Heart right ventricle (tissue), 16 donors: Measurements from ENCODE around the gene OR52K1. TPM values are rescaled to one million over a fixed set of nuclear protein-coding genes. Genes with fewer than 3 reads are reported as not detected.
A peak's percentile ranks its signal among the peaks of the same experiment; 100 is the strongest.

Experiments
- ATAC-seq, 8 donors: fragments of 200-7000 bp; cut with Tn5 transposase; one replicate each; pipeline ENCODE4 v1.9.1; 2020; ENCODE audit warnings: mild to moderate bottlenecking in 8 of 8, moderate library complexity in 8 of 8, moderate number of reproducible peaks in 1 of 8
- DNase-seq, 2 donors: peaks; one replicate each; pipeline ENCODE4 v3.0.0-alpha.2; 2020
- H3K27ac ChIP-seq, 10 donors: fragments of 200-600 bp; sonication (generic) in 2 of 10; one replicate each; pipeline versions ENCODE4 v1.5.0 to v1.8.0; 2020 to 2022; ENCODE audit warnings: mild to moderate bottlenecking in 3 of 10
- H3K27me3 ChIP-seq, 7 donors: fragments of 200-600 bp; one replicate each; pipeline ENCODE4 v1.8.0; 2021 to 2022; ENCODE audit warnings: mild to moderate bottlenecking in 2 of 7
- H3K36me3 ChIP-seq, 9 donors: fragments of 200-600 bp; sonication (generic) in 1 of 9; one replicate each; pipeline versions ENCODE4 v1.5.0 to v1.8.0; 2020 to 2022; ENCODE audit warnings: mild to moderate bottlenecking in 2 of 9
- H3K4me1 ChIP-seq, 9 donors: fragments of 200-600 bp; sonication (generic) in 1 of 9; one replicate each; pipeline versions ENCODE4 v1.5.0 to v1.8.0; 2020 to 2022; ENCODE audit warnings: mild to moderate bottlenecking in 4 of 9
- H3K4me3 ChIP-seq, 10 donors: fragments of 200-600 bp; sonication (generic) in 2 of 10; one replicate each; pipeline versions ENCODE4 v1.5.0 to v1.8.0; 2020 to 2022; ENCODE audit warnings: mild to moderate bottlenecking in 7 of 10, moderate library complexity in 2 of 10
- H3K9me3 ChIP-seq, 11 donors: fragments of 200-600 bp in 10 of 11; sonication (generic) in 2 of 11; one replicate each; pipeline versions ENCODE4 v1.5.0 to v1.8.0; 2013 to 2022; ENCODE audit warnings: mild to moderate bottlenecking in 2 of 11, control low read depth in 1 of 11, moderate library complexity in 1 of 11
- WGBS, 2 donors: extraction: QIAGEN DNeasy Blood & Tissue Kit; methylation state at CpG; one replicate each; pipeline ENCODE4 v1.1.7; 2013; ENCODE audit warnings: inconsistent platforms in 1 of 2; 5-methylcytosine and 5-hydroxymethylcytosine counted together
- intact Hi-C, 10 donors: fragments of 100-400 bp; cut with DNase I; formaldehyde crosslinking; loops; one replicate each; pipeline versions ENCODE4 v1.11.1 to v1.14.2; 2022
- polyA plus RNA-seq, 2 donors: library from polyadenylated mRNA; stranded (reverse); fragments of 200-250 nt; gene quantifications; one replicate each; pipeline ENCODE4 v1.2.3, GENCODE V29; 2013
- total RNA-seq, 10 donors: library from RNA; stranded (reverse); fragmentation: NEBNext Ultra II Directional in 3 of 10; extraction: Animal tissue kit (Norgen Biotek cat#: 25700) in 3 of 10; gene quantifications; one replicate each; pipeline versions ENCODE4 v1.2.1 to v1.2.4, GENCODE V29; 2021 to 2023
- TF ChIP-seq, protein P1 (sequence below), 9 donors: fragments of 200-600 bp; sonication (generic) in 2 of 9; IDR thresholded peaks; one replicate each; pipeline versions ENCODE4 v1.5.0 to v1.8.0; 2021 to 2022; ENCODE audit warnings: antibody characterized with exemption in 9 of 9, mild to moderate bottlenecking in 5 of 9, moderate library complexity in 1 of 9
- donor health status: Arrhythmogenic right ventricular cardiomyopathy.
- donor health status: ischemic (EF 13 %, LVEDD 7.1; RV severe dilation, severe dysfunction).
- donor health status: healthy with polysubstance abuse.
- donor health status: DM: no; HTN: yes; CAD: no.
- donor health status: DM: no; HTN: no; CAD: no.
- donor health status: ischemic (EF 25% LVEDD 6.9; RV normal size, moderate dysfunction).
- donor health status: ischemic (EF 25% LVEDD 5.7; RV mildly dilated, moderate dysfunction).
- donor health status: healthy.
- donor health status: DM: yes; HTN: yes; CAD: no.
- donor health status: Ischemic cardiomyopathy.
- donor health status: ischemic (EF 35%, LVEDD 5.7; RV mildly dilated, moderate dysfunction).
- donor health status: nonischemic (EF 11% LVEDD 7.7; RV severe dilation, severe dysfunction).
- donor health status: DM: yes; HTN: yes; CAD: no.
- donor health status: PGD.
- donor health status: ischemic (EF 29% LVEDD 5.4; RV normal size, mild dysfunction).
- donor health status: nonischemic (EF 23%, LVEDD 6.1; RV moderate dilation, normal function).

Gene OR52K1
- total and polyA plus RNA-seq, 12 donors: not detected

DNA sequence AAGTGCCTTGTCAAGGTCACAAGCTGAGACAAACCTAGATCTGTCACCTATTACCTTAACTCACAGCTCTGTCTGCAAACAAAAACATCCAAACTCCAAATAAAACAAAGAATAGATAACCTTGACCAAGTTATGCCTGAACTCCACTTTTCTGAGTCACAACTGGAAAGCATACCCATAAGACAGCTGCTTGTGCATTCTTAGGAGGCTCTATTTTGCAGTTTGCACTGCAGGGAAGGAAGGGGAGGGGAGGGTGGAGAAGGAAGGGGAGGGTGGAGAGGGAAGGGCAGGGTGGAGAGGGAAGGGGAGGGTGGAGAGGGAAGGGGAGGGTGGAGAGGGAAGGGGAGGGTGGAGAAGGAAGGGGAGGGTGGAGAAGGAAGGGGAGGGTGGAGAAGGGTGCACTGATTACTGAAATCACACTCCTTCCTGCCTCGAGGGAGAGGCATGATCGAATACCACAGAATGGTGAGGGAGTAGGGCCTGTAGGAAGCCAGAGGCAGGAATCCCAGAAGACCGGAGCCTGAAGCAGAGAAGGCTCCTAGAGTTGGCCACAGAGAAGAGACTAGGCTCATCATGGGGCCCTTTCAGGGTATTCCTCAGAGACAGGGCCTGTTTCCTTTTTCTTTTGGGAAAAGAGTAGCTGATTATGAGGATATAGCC lies 39.1 kb upstream of the OR52K1 start:
- intact Hi-C loops: no loop called here
- Histone ChIP-seq H3K9me3 (peaks cover 0 to 9% (median 0%) of the 10 kb centered on the region in 11 donors), H3K36me3 (no peaks in the 10 kb centered on the region), H3K4me3 (no peak overlapping the region), H3K4me1 (peaks cover 0 to 26% (median 0%) of the 10 kb centered on the region in 9 donors), H3K27ac (no peak overlapping the region), H3K27me3 (no peaks in the 10 kb centered on the region)
- ATAC-seq: peak in 1 of 8 donors; percentile 22
- no peak for DNase-seq
- WGBS, 2 donors: 28 to 56% methylated on average over 3 of the region's 3 CpGs
- TF ChIP-seq, protein P1, sequence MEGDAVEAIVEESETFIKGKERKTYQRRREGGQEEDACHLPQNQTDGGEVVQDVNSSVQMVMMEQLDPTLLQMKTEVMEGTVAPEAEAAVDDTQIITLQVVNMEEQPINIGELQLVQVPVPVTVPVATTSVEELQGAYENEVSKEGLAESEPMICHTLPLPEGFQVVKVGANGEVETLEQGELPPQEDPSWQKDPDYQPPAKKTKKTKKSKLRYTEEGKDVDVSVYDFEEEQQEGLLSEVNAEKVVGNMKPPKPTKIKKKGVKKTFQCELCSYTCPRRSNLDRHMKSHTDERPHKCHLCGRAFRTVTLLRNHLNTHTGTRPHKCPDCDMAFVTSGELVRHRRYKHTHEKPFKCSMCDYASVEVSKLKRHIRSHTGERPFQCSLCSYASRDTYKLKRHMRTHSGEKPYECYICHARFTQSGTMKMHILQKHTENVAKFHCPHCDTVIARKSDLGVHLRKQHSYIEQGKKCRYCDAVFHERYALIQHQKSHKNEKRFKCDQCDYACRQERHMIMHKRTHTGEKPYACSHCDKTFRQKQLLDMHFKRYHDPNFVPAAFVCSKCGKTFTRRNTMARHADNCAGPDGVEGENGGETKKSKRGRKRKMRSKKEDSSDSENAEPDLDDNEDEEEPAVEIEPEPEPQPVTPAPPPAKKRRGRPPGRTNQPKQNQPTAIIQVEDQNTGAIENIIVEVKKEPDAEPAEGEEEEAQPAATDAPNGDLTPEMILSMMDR (IDR thresholded peaks at IDR 0.05): no peak

- no peak for ATAC-seq
Observed at GRCh38 chr11:4448995-4449394, 33.5 kb upstream of the OR52K1 start, which contains the start of gene OR52K2. TSS of gene OR52K2 (plus strand) at chr11:4449295. CDS start at chr11:4449340, 45 bp downstream.

GRCh38 chr11:4453118-4453517 lies 29.3 kb upstream of the OR52K1 start:
- Histone ChIP-seq H3K36me3 (no peaks in the 10 kb centered on the region), H3K4me3 (no peak overlapping the region), H3K27ac (no peak overlapping the region), H3K4me1 (peaks cover 0 to 61% (median 0%) of the 10 kb centered on the region in 9 donors), H3K27me3 (no peaks in the 10 kb centered on the region), H3K9me3 (peaks cover 0 to 13% (median 0%) of the 10 kb centered on the region in 11 donors)
- 84 to 87% methylated on average over 3 of the region's 3 CpGs for WGBS, 2 donors
- intact Hi-C loops: no loop called here
- TF ChIP-seq, protein P1 (IDR thresholded peaks at IDR 0.05): no peak
- ATAC-seq: no peak
- DNase-seq: no peak

More at GRCh38 chr11:4448995-4449394, 33.5 kb upstream of the OR52K1 start, which contains the start of gene OR52K2:
- intact Hi-C loops: no loop called here
- TF ChIP-seq, protein P1 (IDR thresholded peaks at IDR 0.05): no peak
- no peak for DNase-seq
- Histone ChIP-seq H3K27ac (no peak within 1 kb of the TSS), H3K4me3 (no peak within 1 kb of the TSS), H3K4me1 (peaks cover 0 to 31% (median 0%) of the 10 kb centered on the region in 9 donors), H3K36me3 (no peaks in the 10 kb centered on the region), H3K9me3 (peaks cover 0 to 5% (median 0%) of the 10 kb centered on the region in 11 donors), H3K27me3 (no peaks in the 10 kb centered on the region)

DNA sequence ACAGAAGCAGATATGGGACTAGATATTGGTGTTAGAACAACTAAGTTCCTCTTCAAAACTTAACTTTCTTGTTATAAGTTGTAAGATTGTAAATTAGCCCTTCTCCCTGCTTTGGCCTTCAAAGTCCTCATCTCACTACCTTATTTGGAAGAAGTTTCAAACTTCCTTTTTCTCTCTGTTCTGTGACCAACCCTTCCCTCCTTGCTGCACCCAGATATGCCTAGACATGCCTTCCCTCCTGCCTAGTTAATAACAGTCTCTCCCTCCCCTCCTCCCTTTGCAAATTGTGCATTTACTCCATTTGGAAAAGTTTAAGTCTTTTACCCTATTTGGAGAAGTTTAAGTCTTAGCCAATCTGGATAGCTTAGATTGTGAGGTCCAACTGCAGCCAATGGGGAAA lies 28.4 kb upstream of the OR52K1 start:
- H3K4me3 ChIP-seq: no peak overlapping the region
- H3K27ac ChIP-seq: peak overlapping the region in 1 of 10 donors; percentile 83
- ATAC-seq (no peak), DNase-seq (no peak)
- peaks cover 0 to 13% (median 0%) of the 10 kb centered on the region in 11 donors for H3K9me3 ChIP-seq
- TF ChIP-seq, protein P1 (IDR thresholded peaks at IDR 0.05): no peak
- intact Hi-C loops: no loop called here
- H3K27me3 ChIP-seq: no peaks in the 10 kb centered on the region
- H3K4me1 ChIP-seq: peaks cover 0 to 61% (median 0%) of the 10 kb centered on the region in 9 donors
- H3K36me3 ChIP-seq: no peaks in the 10 kb centered on the region
